Measurements from ENCODE around the gene HOXA6. TPM values are rescaled to one million over a fixed set of nuclear protein-coding genes. Genes with fewer than 3 reads are reported as not detected.

HOXA6 gene
- total and polyA plus RNA-seq, 4 donors: 0.23 TPM; not detected in 3

DNA sequence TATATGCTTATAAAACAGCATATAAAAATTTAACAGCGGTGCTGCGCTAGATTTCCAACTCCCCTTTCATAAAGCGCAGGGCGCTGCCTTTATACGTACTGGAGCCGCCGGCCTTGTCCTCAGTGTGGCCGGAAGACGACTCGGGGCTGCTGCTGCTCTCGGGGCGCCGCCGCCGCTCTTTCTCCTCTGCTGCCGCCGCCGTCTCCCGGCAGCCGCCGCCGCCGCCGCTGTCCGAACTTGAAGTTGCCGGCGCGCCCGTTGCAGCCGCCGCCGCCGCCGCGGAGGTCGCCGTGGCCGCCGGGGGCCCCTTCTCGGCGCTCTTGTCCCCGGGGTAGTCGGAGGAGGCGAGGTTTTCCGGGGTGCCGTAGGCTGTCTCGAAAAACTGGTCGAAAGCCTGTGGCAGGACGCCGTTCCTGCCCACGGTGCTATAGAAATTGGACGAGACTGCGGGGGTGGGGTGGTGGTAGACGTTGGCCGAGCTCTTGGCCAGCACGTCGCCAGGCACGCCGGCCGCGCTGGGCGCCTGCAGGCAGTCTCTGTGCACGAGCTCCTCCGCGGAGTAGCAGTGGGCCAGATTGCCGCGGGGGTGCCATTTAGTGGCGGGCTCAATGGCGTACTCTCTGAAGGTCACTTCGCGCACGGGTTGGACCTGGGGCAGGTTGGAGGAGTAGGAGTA lies 36.9 kb upstream of the HOXA6 start:
- H3K9me3 ChIP-seq (ENCODE audit: control insufficient read depth in 4 of 4, low read length in 3 of 4): peaks cover 0 to 4% (median 0%) of the 10 kb centered on the region in 4 donors
- 5% methylated on average over 72 of the region's 72 CpGs for WGBS
- no peaks in the 10 kb centered on the region for H3K36me3 ChIP-seq (ENCODE audit: control insufficient read depth in 4 of 4, insufficient read depth in 3 of 4, low read depth in 1 of 4, low read length in 3 of 4)
- TF ChIP-seq, protein P1, sequence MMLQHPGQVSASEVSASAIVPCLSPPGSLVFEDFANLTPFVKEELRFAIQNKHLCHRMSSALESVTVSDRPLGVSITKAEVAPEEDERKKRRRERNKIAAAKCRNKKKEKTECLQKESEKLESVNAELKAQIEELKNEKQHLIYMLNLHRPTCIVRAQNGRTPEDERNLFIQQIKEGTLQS (IDR thresholded peaks at IDR 0.05): no peak
- TF ChIP-seq, protein P2, sequence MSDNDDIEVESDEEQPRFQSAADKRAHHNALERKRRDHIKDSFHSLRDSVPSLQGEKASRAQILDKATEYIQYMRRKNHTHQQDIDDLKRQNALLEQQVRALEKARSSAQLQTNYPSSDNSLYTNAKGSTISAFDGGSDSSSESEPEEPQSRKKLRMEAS (IDR thresholded peaks at IDR 0.05): no peak
- TF ChIP-seq, protein P3, sequence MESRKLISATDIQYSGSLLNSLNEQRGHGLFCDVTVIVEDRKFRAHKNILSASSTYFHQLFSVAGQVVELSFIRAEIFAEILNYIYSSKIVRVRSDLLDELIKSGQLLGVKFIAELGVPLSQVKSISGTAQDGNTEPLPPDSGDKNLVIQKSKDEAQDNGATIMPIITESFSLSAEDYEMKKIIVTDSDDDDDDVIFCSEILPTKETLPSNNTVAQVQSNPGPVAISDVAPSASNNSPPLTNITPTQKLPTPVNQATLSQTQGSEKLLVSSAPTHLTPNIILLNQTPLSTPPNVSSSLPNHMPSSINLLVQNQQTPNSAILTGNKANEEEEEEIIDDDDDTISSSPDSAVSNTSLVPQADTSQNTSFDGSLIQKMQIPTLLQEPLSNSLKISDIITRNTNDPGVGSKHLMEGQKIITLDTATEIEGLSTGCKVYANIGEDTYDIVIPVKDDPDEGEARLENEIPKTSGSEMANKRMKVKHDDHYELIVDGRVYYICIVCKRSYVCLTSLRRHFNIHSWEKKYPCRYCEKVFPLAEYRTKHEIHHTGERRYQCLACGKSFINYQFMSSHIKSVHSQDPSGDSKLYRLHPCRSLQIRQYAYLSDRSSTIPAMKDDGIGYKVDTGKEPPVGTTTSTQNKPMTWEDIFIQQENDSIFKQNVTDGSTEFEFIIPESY (IDR thresholded peaks at IDR 0.05): no peak
- no peak for TF ChIP-seq JUND (IDR thresholded peaks at IDR 0.05)
- no peak for TF ChIP-seq NR2F2 (IDR thresholded peaks at IDR 0.05)
- no peak for TF ChIP-seq GABPA (IDR thresholded peaks at IDR 0.05 in 1 of 2, conservative IDR thresholded peaks at IDR 0.05 in 1 of 2)
- TF ChIP-seq, protein P4, sequence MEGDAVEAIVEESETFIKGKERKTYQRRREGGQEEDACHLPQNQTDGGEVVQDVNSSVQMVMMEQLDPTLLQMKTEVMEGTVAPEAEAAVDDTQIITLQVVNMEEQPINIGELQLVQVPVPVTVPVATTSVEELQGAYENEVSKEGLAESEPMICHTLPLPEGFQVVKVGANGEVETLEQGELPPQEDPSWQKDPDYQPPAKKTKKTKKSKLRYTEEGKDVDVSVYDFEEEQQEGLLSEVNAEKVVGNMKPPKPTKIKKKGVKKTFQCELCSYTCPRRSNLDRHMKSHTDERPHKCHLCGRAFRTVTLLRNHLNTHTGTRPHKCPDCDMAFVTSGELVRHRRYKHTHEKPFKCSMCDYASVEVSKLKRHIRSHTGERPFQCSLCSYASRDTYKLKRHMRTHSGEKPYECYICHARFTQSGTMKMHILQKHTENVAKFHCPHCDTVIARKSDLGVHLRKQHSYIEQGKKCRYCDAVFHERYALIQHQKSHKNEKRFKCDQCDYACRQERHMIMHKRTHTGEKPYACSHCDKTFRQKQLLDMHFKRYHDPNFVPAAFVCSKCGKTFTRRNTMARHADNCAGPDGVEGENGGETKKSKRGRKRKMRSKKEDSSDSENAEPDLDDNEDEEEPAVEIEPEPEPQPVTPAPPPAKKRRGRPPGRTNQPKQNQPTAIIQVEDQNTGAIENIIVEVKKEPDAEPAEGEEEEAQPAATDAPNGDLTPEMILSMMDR (IDR thresholded peaks at IDR 0.05; ENCODE audit: low read depth, low read length, missing input control): no peak
- no peak for TF ChIP-seq HNF4A (conservative IDR thresholded peaks at IDR 0.05)
- no peak for TF ChIP-seq SP1 (IDR thresholded peaks at IDR 0.05)
- TF ChIP-seq YY1 (IDR thresholded peaks at IDR 0.05): no peak
- TF ChIP-seq RAD21 (IDR thresholded peaks at IDR 0.05): no peak
- TF ChIP-seq RXRA (IDR thresholded peaks at IDR 0.05): no peak
- no peak for TF ChIP-seq EGR1 (IDR thresholded peaks at IDR 0.05; ENCODE audit: low read depth in 2 of 2)
- no peak for TF ChIP-seq FOXA1 (IDR thresholded peaks at IDR 0.05)
- TF ChIP-seq HNF4G (IDR thresholded peaks at IDR 0.05): no peak
- TF ChIP-seq FOXA2 (IDR thresholded peaks at IDR 0.05): no peak
- TF ChIP-seq TAF1 (conservative IDR thresholded peaks at IDR 0.05): no peak
- TF ChIP-seq, protein P5, sequence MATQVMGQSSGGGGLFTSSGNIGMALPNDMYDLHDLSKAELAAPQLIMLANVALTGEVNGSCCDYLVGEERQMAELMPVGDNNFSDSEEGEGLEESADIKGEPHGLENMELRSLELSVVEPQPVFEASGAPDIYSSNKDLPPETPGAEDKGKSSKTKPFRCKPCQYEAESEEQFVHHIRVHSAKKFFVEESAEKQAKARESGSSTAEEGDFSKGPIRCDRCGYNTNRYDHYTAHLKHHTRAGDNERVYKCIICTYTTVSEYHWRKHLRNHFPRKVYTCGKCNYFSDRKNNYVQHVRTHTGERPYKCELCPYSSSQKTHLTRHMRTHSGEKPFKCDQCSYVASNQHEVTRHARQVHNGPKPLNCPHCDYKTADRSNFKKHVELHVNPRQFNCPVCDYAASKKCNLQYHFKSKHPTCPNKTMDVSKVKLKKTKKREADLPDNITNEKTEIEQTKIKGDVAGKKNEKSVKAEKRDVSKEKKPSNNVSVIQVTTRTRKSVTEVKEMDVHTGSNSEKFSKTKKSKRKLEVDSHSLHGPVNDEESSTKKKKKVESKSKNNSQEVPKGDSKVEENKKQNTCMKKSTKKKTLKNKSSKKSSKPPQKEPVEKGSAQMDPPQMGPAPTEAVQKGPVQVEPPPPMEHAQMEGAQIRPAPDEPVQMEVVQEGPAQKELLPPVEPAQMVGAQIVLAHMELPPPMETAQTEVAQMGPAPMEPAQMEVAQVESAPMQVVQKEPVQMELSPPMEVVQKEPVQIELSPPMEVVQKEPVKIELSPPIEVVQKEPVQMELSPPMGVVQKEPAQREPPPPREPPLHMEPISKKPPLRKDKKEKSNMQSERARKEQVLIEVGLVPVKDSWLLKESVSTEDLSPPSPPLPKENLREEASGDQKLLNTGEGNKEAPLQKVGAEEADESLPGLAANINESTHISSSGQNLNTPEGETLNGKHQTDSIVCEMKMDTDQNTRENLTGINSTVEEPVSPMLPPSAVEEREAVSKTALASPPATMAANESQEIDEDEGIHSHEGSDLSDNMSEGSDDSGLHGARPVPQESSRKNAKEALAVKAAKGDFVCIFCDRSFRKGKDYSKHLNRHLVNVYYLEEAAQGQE (IDR thresholded peaks at IDR 0.05): no peak
- peaks cover 13 to 50% (median 29%) of the 10 kb centered on the region in 4 donors for H3K27me3 ChIP-seq (ENCODE audit: control insufficient read depth in 4 of 4, insufficient read depth in 4 of 4, low read length in 3 of 4)
- no peak overlapping the region for H3K9ac ChIP-seq (ENCODE audit: low read depth in 1 of 2, low read length in 2 of 2)
- no peak overlapping the region for H3K27ac ChIP-seq (ENCODE audit: low read depth in 1 of 2, low read length in 2 of 2)
- H3K4me3 ChIP-seq (ENCODE audit: low read depth in 1 of 3, low read length in 3 of 3): peak overlapping the region in 1 of 3 donors; percentile 36
- DNase-seq (ENCODE audit: low spot score): no peak
- H3K4me1 ChIP-seq (ENCODE audit: control insufficient read depth in 4 of 4, insufficient read depth in 4 of 4, low read length in 3 of 4): peaks cover 6 to 33% (median 20%) of the 10 kb centered on the region in 4 donors
